ENCODE measurements around the gene GHSR. TPM values are rescaled to one million over a fixed set of nuclear protein-coding genes. Genes with fewer than 3 reads are reported as not detected.

The GHSR gene
- total RNA-seq, 2 experiments from 2014 or later, result not detected

GRCh38 chr3:172405914-172406313, 42.3 kb downstream of the GHSR start:
- TF ChIP-seq CTCF (conservative IDR thresholded peaks at IDR 0.05; ENCODE audit: low read length), result no peak
- TF ChIP-seq EZH2phosphoT487 (IDR thresholded peaks at IDR 0.05; ENCODE audit: borderline replicate concordance, low read depth, low read length), result no peak
- CTCF ChIA-PET (ENCODE audit: unreplicated experiment), result no interaction called here
- BruUV-seq (replicated peaks), result no TSS peak

DNA sequence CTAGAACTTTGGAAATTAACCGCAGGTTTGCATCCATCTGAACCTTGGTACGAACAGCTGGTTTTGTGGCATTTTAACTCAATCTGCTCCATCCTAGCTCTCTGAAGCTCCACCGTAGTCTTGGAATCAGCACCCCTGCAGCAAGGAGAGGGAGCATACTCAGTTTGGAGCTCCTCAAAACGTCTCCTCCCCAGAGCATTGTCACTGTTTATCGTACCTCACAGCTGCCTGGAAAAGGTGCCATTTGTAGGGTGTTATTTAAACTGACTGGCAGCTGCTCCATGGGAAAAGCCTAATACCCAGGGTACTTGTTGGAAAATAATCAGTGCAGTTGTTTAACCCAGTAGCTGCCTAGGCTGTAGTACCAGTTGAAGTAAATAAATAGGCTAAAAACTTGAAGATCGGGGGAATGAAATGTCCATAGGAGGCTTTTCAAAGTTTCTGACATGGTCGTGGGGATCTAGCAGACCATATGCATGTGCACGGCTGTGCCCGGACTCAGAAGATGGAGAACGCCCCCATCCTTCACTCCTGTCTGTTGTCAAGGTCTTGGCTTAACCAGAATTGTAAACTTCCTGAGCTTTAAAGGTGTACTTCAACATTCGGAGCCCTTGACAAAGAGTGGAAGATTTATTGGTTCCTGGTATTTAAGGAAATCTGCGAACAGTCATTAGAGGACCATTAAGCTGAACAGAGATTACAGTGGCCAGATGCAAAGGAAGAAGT, 43.9 kb downstream of the GHSR start:
- H3K27ac ChIP-seq (ENCODE audit: low read depth, low read length, poor library complexity, severe bottlenecking), result no peak overlapping the region
- H3K9me3 ChIP-seq (ENCODE audit: low read length), result no peaks in the 10 kb centered on the region
- ChIA-PET POLR2A (interaction anchor here (0.6 kb wide), 1 partner anchor 14 kb away, joined by 3 read pairs; no protein-coding TSS in a partner anchor), CTCF (ENCODE audit: unreplicated experiment) (no interaction called here)
- no TSS peak for BruUV-seq (replicated peaks)
- DNase-seq (ENCODE audit: low spot score), result no peak
- H3K4me3 ChIP-seq (ENCODE audit: low read depth, low read length, poor library complexity, severe bottlenecking), result no peak overlapping the region
- H2AFZ ChIP-seq (ENCODE audit: low read length), result no peak overlapping the region
- no peak for TF ChIP-seq CTCF (conservative IDR thresholded peaks at IDR 0.05; ENCODE audit: low read length)
- TF ChIP-seq EZH2phosphoT487 (IDR thresholded peaks at IDR 0.05; ENCODE audit: borderline replicate concordance, low read depth, low read length), result no peak
- no peaks in the 10 kb centered on the region for H3K79me2 ChIP-seq (ENCODE audit: insufficient read depth, low read depth, low read length)
- no peaks in the 10 kb centered on the region for H3K9me2 ChIP-seq (ENCODE audit: insufficient read depth, low read length)
- no peaks in the 10 kb centered on the region for H3K4me1 ChIP-seq (ENCODE audit: insufficient read depth, low read length, poor library complexity, severe bottlenecking)
- no peaks in the 10 kb centered on the region for H3K36me3 ChIP-seq (ENCODE audit: insufficient read depth, low read length)
- H4K20me1 ChIP-seq (ENCODE audit: insufficient read depth, low read length), result no peaks in the 10 kb centered on the region
- H3K4me2 ChIP-seq (ENCODE audit: low read length), result no peak overlapping the region
- intact Hi-C loops (cut with micrococcal nuclease; ENCODE audit: unreplicated experiment), result no loop called here

More at GRCh38 chr3:172405914-172406313, 42.3 kb downstream of the GHSR start:
- intact Hi-C loops (cut with micrococcal nuclease; ENCODE audit: unreplicated experiment), result no loop called here
- POLR2A ChIA-PET, result interaction anchor here (0.7 kb wide), 1 partner anchor 125 kb away, joined by 3 read pairs; no protein-coding TSS in a partner anchor
- Histone ChIP-seq H3K4me3 (ENCODE audit: low read depth, low read length, poor library complexity, severe bottlenecking) (no peak overlapping the region), H3K9me3 (ENCODE audit: low read length) (no peaks in the 10 kb centered on the region), H3K4me2 (ENCODE audit: low read length) (no peak overlapping the region), H3K79me2 (ENCODE audit: insufficient read depth, low read depth, low read length) (no peaks in the 10 kb centered on the region), H4K20me1 (ENCODE audit: insufficient read depth, low read length) (no peaks in the 10 kb centered on the region), H3K36me3 (ENCODE audit: insufficient read depth, low read length) (no peaks in the 10 kb centered on the region), H3K27ac (ENCODE audit: low read depth, low read length, poor library complexity, severe bottlenecking) (no peak overlapping the region), H3K4me1 (ENCODE audit: insufficient read depth, low read length, poor library complexity, severe bottlenecking) (no peaks in the 10 kb centered on the region), H3K9me2 (ENCODE audit: insufficient read depth, low read length) (no peaks in the 10 kb centered on the region), H2AFZ (ENCODE audit: low read length) (no peak overlapping the region)
- DNase-seq (ENCODE audit: low spot score), result no peak

All from OCI-LY7 (cell line).